GM21528 (cell line): ENCODE results near the gene CTNNAL1.
"Not testable (repeated sequence)": the region's sequence is repeated elsewhere in the genome, so short reads cannot be mapped to it uniquely, and the experiment has no call there.

Experiments used
- ATAC-seq: cut with Tn5 transposase; IDR thresholded peaks from one replicate; pipeline ENCODE4 v1.9.1; 2021; ENCODE audit warnings: mild to moderate bottlenecking, moderate library complexity; ENCODE audit not compliant: unreplicated experiment, low FRiP score

Gene CTNNAL1

DNA sequence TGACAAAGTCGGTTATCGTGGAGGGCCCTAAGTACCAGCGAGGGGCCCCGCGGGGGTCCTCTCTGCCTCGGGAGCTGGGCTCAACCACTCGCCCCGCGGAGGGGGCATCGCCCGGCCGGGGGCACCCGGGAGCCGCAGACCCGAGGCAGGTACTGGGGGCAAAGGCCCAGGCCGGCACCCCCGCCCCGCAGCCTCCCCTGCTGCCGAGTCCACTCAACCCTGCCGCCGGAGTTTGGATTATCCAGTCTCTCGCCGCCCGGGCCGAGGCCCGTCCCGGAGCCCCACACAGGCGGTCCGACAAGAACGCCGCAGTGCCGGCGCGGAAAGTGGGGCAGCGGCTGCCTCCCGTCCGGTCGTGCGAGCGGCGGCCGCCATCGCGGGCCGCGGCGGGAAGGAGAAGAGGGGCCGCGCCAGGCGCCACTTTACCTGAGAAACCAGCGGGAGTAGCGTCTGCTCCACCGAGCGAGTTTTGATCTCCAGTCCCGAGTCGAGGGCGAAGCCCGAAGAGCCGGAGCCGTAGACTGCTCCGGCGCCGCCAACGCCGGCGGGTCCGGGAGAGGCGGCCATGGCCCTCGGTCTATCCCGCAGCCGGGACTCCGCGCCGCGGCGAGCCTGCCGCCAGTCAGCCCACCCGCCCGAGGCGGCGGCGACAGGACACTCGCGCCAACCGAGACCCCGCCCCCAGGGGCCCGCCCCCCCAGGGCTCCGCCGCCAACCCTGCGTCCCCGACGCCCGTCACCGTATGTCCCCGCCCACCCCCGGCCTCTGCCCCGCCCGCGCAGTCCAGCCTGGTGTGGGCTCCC is at the start of gene CTNNAL1:
CTNNAL1 (minus strand) TSS at position 624 of the 803 bp plus-strand sequence; CDS start at position 567, 57 bp downstream.
- peak; percentile 74 for ATAC-seq

DNA sequence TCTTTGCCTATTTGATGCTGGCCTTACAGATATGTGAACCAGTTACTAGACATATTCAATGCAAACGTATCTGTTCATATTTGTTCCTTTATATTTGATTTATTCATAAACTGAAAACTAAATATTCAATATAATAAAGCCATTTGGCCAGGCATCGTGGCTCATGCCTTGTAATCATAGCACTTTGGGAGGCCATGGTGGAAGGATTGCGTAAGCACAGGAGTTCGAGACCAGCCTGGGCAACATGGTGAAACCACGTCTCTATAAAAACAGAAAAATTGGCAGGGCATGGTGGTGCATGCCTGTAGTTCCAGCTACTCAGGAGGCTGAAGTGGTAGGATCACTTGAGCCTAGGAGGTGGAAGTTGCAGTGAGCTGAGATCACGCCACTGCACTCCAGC is 49.2 kb upstream of the CTNNAL1 start:
- ATAC-seq, result no peak

DNA sequence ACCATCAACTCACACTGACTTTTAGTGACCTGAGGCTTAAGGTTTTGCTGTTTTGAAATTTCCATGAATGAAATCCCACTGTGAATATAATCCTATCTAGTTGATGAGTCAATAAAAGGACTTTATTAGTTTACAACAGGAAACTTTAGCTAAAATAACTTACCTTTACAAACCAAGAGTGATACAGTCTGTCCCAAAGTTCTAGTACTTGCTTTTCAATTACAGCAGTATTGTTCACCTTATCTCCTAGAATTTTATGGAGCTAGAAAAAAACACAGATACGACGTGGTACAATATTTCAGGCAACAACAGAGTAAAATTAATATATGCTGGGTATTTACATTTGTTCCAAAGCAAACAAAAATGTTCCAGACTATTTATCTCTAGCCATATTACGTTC is 46.9 kb upstream of the CTNNAL1 start:
- no peak for ATAC-seq

GRCh38 chr9:109053121-109053520 is 39.8 kb upstream of the CTNNAL1 start:
- ATAC-seq, result not testable (repeated sequence)

- ATAC-seq, result no peak
These were observed 39.1 kb upstream of the CTNNAL1 start for GRCh38 chr9:109052416-109052815.

GRCh38 chr9:109051733-109052132 is 38.4 kb upstream of the CTNNAL1 start:
- ATAC-seq, result no peak

- ATAC-seq, result no peak
These were observed 37.1 kb upstream of the CTNNAL1 start for GRCh38 chr9:109050444-109050843.

DNA sequence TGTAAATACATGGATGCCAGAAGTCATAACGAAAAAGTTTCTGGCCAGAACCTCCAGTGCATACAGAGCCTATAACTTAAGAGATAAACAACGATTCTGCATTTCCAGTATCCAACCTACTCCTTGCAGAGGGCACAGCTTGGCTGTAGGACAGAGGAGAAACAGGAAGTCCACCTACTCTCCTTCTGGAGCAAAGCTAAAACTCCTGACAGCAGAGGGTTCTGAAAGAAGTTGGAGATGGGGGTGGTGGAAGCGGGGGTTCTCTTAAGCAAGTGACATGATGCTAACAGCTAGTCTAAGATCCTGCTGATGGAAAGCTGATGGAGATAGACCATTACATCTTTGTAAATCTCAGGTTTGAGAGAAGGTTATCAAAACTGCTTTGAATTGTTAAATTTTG is 35.5 kb upstream of the CTNNAL1 start:
- no peak for ATAC-seq

GRCh38 chr9:109047259-109047658 is 34.0 kb upstream of the CTNNAL1 start:
- ATAC-seq, result no peak

- no peak for ATAC-seq
These were observed 33.0 kb upstream of the CTNNAL1 start for GRCh38 chr9:109046346-109046745.

DNA sequence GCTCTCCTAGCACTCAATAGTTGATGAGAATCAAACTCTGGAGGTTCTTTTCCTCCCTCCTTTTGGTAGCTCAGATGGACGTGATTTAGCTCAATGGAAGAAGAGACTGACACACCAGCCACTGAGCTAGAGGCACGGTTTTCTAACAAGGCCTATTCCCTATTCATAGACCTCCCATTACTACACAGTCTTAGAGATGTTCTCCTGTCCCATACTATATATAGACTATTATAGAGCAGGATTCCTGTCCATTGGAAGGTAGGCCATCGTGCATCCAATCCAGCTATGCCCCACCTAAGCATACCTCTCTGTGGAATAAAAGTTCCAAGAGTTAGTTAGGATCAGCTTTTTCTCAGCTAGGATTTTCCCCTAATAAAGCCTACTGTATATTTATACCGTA is 30.3 kb upstream of the CTNNAL1 start:
- ATAC-seq, result no peak

DNA sequence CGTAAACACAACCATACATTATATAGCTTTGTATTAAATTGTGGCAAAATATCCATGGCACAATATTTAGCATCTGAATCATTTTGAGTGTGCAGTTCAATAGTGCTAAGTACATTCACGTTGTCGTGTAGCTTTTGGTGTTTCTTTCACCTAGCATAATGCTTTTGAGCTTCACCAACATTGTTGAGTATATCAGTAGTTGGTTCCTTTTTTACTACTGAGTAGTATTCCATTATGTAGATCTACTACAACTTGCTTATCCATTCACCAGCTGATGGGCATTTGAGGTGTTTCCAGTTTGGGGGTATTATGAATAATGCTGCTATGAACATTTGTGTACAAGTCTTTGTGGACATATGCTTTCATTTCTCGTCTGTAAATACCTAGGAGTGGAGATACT is 27.3 kb upstream of the CTNNAL1 start:
- ATAC-seq, result no peak

GRCh38 chr9:109039539-109039938 is 26.2 kb upstream of the CTNNAL1 start:
- ATAC-seq, result no peak

- no peak for ATAC-seq
These were observed 24.8 kb upstream of the CTNNAL1 start for GRCh38 chr9:109037946-109038715.

- ATAC-seq, result no peak
These were observed 23.7 kb upstream of the CTNNAL1 start for GRCh38 chr9:109036744-109037680.

DNA sequence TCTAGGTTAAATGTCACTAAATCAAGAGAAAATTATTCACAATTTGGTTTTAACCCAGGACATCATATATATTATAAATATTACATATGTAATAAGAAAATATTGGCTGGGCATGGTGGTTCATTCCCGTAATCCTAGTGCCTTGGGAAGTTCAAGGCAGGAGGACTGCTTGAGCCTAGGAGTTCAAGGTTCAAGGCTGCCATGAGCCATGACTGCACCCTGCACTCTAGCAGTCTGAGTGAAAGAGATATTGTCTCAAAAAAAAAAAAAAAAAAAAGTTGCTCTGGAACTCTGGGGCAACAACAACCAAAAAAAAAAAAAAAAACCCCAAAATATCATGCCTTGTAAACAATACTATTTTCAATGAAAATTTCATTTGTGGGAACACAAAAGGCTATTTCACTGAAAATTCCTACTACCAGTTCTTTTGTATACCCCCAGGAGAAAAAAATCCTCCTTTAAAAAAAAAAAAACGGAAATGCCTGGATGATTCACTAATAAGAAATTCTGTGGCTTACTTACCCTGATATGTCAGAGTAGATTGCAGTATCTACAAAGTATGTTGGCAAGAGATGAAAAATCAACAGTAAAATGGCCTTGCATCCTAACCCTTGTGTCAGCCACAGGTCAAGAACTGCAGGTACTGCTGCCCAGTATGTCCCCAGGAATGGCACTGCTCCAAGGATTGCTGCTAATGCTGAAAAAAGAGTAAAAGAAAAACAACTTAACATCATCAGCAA is 22.6 kb upstream of the CTNNAL1 start:
- no peak for ATAC-seq

GRCh38 chr9:109033941-109034700 is 20.8 kb upstream of the CTNNAL1 start:
- ATAC-seq, result no peak

DNA sequence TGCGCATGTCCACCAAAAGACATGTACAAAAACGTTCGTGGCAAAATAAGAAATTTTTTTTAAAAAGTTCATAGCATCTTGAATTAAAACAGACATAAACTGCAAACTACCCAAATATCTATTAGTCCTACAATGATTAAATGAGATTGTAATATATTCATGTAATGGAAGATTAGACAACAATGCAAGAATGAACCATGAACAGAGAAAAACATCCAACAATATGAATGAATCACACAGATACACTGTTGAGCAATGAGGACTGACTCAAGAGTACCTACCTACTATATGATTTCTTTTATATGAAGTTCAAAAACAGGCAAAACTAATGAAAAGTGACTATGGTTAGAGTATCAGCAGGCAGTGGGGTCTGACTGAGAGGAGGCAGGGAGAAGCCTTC is 17.9 kb upstream of the CTNNAL1 start:
- no peak for ATAC-seq

GRCh38 chr9:109030426-109030825 is 17.1 kb upstream of the CTNNAL1 start:
- no peak for ATAC-seq
